ENCODE data around the gene PLCB3. TPM values are rescaled to one million over a fixed set of nuclear protein-coding genes. Genes with fewer than 3 reads are reported as not detected.
"Not testable (repeated sequence)": the region's sequence is repeated elsewhere in the genome, so short reads cannot be mapped to it uniquely, and the experiment has no call there.

Gene PLCB3
- total RNA-seq, 2 donors from 2014 or later: 7.5 to 15.5 TPM

GRCh38 chr11:64312947-64313346 lies 61.6 kb downstream of the PLCB3 start:
- no peak for DNase-seq (ENCODE audit: low spot score)
- Histone ChIP-seq H3K4me3 (no peak overlapping the region), H3K36me3 (peaks cover 32% of the 10 kb centered on the region), H3K4me1 (peaks cover 0 to 36% of the 10 kb centered on the region in 2 donors), H3K9me3 (no peaks in the 10 kb centered on the region), H3K27ac (peak overlapping the region in 1 of 2 donors; percentile 66), H3K27me3 (no peaks in the 10 kb centered on the region)
- no peak for TF ChIP-seq CTCF (IDR thresholded peaks at IDR 0.05)

- Histone ChIP-seq H3K27ac (peak overlapping the region; percentile 66 to 75), H3K27me3 (no peaks in the 10 kb centered on the region), H3K9me3 (no peaks in the 10 kb centered on the region), H3K4me3 (peak overlapping the region; percentile 1 to 28), H3K36me3 (peaks cover 30% of the 10 kb centered on the region), H3K4me1 (peaks cover 0 to 38% of the 10 kb centered on the region in 2 donors)
- DNase-seq (ENCODE audit: low spot score): peak; percentile 80
- TF ChIP-seq CTCF (IDR thresholded peaks at IDR 0.05): no peak
Observed at GRCh38 chr11:64313491-64314145, 62.3 kb downstream of the PLCB3 start.

- TF ChIP-seq CTCF (IDR thresholded peaks at IDR 0.05): no peak
- no peak for DNase-seq (ENCODE audit: low spot score)
- Histone ChIP-seq H3K4me1 (peaks cover 0 to 45% of the 10 kb centered on the region in 2 donors), H3K9me3 (no peaks in the 10 kb centered on the region), H3K27me3 (no peaks in the 10 kb centered on the region), H3K4me3 (peak overlapping the region; percentile 1 to 28), H3K27ac (peak overlapping the region; percentile 66 to 75), H3K36me3 (peaks cover 24% of the 10 kb centered on the region)
Observed at GRCh38 chr11:64314146-64314804, 62.9 kb downstream of the PLCB3 start.

GRCh38 chr11:64314805-64315561 lies 63.7 kb downstream of the PLCB3 start:
- Histone ChIP-seq H3K9me3 (no peaks in the 10 kb centered on the region), H3K27ac (peak overlapping the region in 1 of 2 donors; percentile 66), H3K27me3 (no peaks in the 10 kb centered on the region), H3K36me3 (peaks cover 24% of the 10 kb centered on the region), H3K4me1 (peaks cover 0 to 49% of the 10 kb centered on the region in 2 donors), H3K4me3 (no peak overlapping the region)
- TF ChIP-seq CTCF (IDR thresholded peaks at IDR 0.05): no peak
- no peak for DNase-seq (ENCODE audit: low spot score)

- DNase-seq (ENCODE audit: low spot score); H3K27ac ChIP-seq; H3K4me3 ChIP-seq; H3K9me3 ChIP-seq; H3K27me3 ChIP-seq: not testable (repeated sequence)
- H3K4me1 ChIP-seq: peaks cover 0 to 49% of the 10 kb centered on the region in 2 donors
- peaks cover 28% of the 10 kb centered on the region for H3K36me3 ChIP-seq
Observed at GRCh38 chr11:64315667-64316526, 64.6 kb downstream of the PLCB3 start.

Measured in right atrium auricular region (tissue), 2 donors.